DOHH2 (cell line): ENCODE data around the gene KPRP.

ENCODE experiments used
- H3F3A ChIP-seq: fragments of 200-600 bp; sonication (generic), shearing (Covaris generic); 2 replicates; pipeline ENCODE4 v1.6.0; 2016; ENCODE audit warnings: antibody characterized with exemption, mild to moderate bottlenecking; ENCODE audit not compliant: control insufficient read depth, insufficient read depth
- H3K27ac ChIP-seq: fragments of 200-600 bp; sonication (generic); 2 replicates; pipeline ENCODE4 v1.5.1; 2014; ENCODE audit warnings: low read depth, mild to moderate bottlenecking, low read length, moderate library complexity
- H3K27me3 ChIP-seq: fragments of 200-600 bp; sonication (generic); 2 replicates; pipeline ENCODE4 v1.6.1; 2014; ENCODE audit warnings: mild to moderate bottlenecking, low read length, mixed read lengths; ENCODE audit not compliant: control insufficient read depth
- H3K36me3 ChIP-seq: fragments of 200-600 bp; sonication (generic); 2 replicates; pipeline ENCODE4 v1.6.1; 2014; ENCODE audit warnings: mild to moderate bottlenecking, low read length, moderate library complexity, mixed read lengths; ENCODE audit not compliant: control insufficient read depth
- H3K4me1 ChIP-seq: fragments of 200-600 bp; sonication (generic); 2 replicates; pipeline ENCODE4 v1.6.1; 2014; ENCODE audit warnings: mild to moderate bottlenecking, low read length, mixed read lengths; ENCODE audit not compliant: control insufficient read depth
- H3K4me2 ChIP-seq: fragments of 200-600 bp; sonication (generic); 2 replicates; pipeline ENCODE4 v1.6.0; 2014; ENCODE audit warnings: mild to moderate bottlenecking, low read length, moderate library complexity
- H3K4me3 ChIP-seq: fragments of 200-600 bp; sonication (generic); 2 replicates; pipeline ENCODE4 v1.5.1; 2014; ENCODE audit warnings: mild to moderate bottlenecking, low read length, mixed read lengths
- H3K79me2 ChIP-seq: fragments of 200-600 bp; sonication (generic); 2 replicates; pipeline ENCODE4 v1.6.1; 2014; ENCODE audit warnings: mild to moderate bottlenecking, low read length, mixed read lengths; ENCODE audit not compliant: control insufficient read depth
- H3K9me2 ChIP-seq: fragments of 200-600 bp; sonication (generic); replicated peaks from 2 replicates; pipeline ENCODE4 v1.6.1; 2014; ENCODE audit warnings: mild to moderate bottlenecking, low read length, mixed read lengths; ENCODE audit not compliant: control insufficient read depth
- H3K9me3 ChIP-seq: fragments of 200-600 bp; sonication (generic); 2 replicates; pipeline ENCODE4 v1.6.1; 2014; ENCODE audit warnings: antibody characterized with exemption, low read length, mixed read lengths; ENCODE audit not compliant: control insufficient read depth, insufficient read depth
- H4K20me1 ChIP-seq: fragments of 200-600 bp; sonication (generic); 2 replicates; pipeline ENCODE4 v1.6.0; 2014; ENCODE audit warnings: low read depth, mild to moderate bottlenecking, antibody characterized with exemption, low read length, moderate library complexity; ENCODE audit not compliant: control insufficient read depth, insufficient read depth
- CTCF ChIP-seq: fragments of 200-600 bp; sonication (generic); IDR thresholded peaks from one replicate; pipeline ENCODE4 v1.5.1; 2014; ENCODE audit warnings: antibody characterized with exemption, mild to moderate bottlenecking, low read depth, low read length; ENCODE audit not compliant: poor library complexity, severe bottlenecking
- EZH2phosphoT487 ChIP-seq: fragments of 200-600 bp; sonication (generic); IDR thresholded peaks from 2 replicates; pipeline ENCODE4 v1.6.1; 2017; ENCODE audit warnings: borderline replicate concordance, mild to moderate bottlenecking, antibody characterized with exemption, low read length, moderate library complexity, mixed read lengths

KPRP gene

GRCh38 chr1:152757747-152758146 lies at the start of gene KPRP:
TSS of gene KPRP (plus strand) at chr1:152758025. CDS start at chr1:152759589, 1,564 bp downstream.
- H3K9me3 ChIP-seq, result no peaks in the 10 kb centered on the region
- H3K4me3 ChIP-seq, result no peak within 1 kb of the TSS
- TF ChIP-seq EZH2phosphoT487 (no peak), CTCF (no peak)
- H3K79me2 ChIP-seq, result no peaks in the 10 kb centered on the region
- no peaks in the 10 kb centered on the region for H4K20me1 ChIP-seq
- no peaks in the 10 kb centered on the region for H3K9me2 ChIP-seq
- H3K27ac ChIP-seq, result no peak within 1 kb of the TSS
- H3K4me2 ChIP-seq, result no peak within 1 kb of the TSS
- H3K27me3 ChIP-seq, result no peaks in the 10 kb centered on the region
- H3F3A ChIP-seq, result no peaks in the 10 kb centered on the region
- no peaks in the 10 kb centered on the region for H3K36me3 ChIP-seq
- no peaks in the 10 kb centered on the region for H3K4me1 ChIP-seq

GRCh38 chr1:152718238-152718637 lies 39.6 kb upstream of the KPRP start:
- Histone ChIP-seq H3F3A (no peaks in the 10 kb centered on the region), H3K27me3 (0 out of 2 replicates have a peak, but pooled peaks cover 4% of the 10 kb centered on the region), H3K4me2 (no peak overlapping the region), H3K27ac (no peak overlapping the region), H3K9me2 (no peaks in the 10 kb centered on the region), H3K4me3 (no peak overlapping the region), H3K36me3 (no peaks in the 10 kb centered on the region), H3K9me3 (no peaks in the 10 kb centered on the region), H4K20me1 (no peaks in the 10 kb centered on the region), H3K4me1 (no peaks in the 10 kb centered on the region), H3K79me2 (no peaks in the 10 kb centered on the region)
- TF ChIP-seq EZH2phosphoT487 (no peak), CTCF (no peak)

GRCh38 chr1:152725261-152725660 lies 32.6 kb upstream of the KPRP start:
- no peak for TF ChIP-seq CTCF
- no peak for TF ChIP-seq EZH2phosphoT487
- Histone ChIP-seq H3K9me3 (no peaks in the 10 kb centered on the region), H3K4me1 (no peaks in the 10 kb centered on the region), H3K27ac (no peak overlapping the region), H3K79me2 (no peaks in the 10 kb centered on the region), H3K36me3 (no peaks in the 10 kb centered on the region), H3K4me3 (no peak overlapping the region), H4K20me1 (no peaks in the 10 kb centered on the region), H3K9me2 (no peaks in the 10 kb centered on the region), H3F3A (no peaks in the 10 kb centered on the region), H3K27me3 (0 out of 2 replicates have a peak, but pooled peaks cover 4% of the 10 kb centered on the region), H3K4me2 (no peak overlapping the region)

GRCh38 chr1:152728986-152729385 lies 28.8 kb upstream of the KPRP start:
- Histone ChIP-seq H3K4me3 (no peak overlapping the region), H3K36me3 (no peaks in the 10 kb centered on the region), H3K4me2 (no peak overlapping the region), H3K27me3 (no peaks in the 10 kb centered on the region), H3K79me2 (no peaks in the 10 kb centered on the region), H3F3A (no peaks in the 10 kb centered on the region), H3K4me1 (no peaks in the 10 kb centered on the region), H3K9me2 (no peaks in the 10 kb centered on the region), H4K20me1 (no peaks in the 10 kb centered on the region), H3K9me3 (no peaks in the 10 kb centered on the region), H3K27ac (no peak overlapping the region)
- TF ChIP-seq EZH2phosphoT487 (no peak), CTCF (no peak)
